ENCODE measurements around the gene USP46. TPM values are rescaled to one million over a fixed set of nuclear protein-coding genes. Genes with fewer than 3 reads are reported as not detected.

Gene USP46
- total and polyA plus RNA-seq, 2 of the 4 experiments (the other 2 are of a cell fraction) = 9.3 to 15.4 TPM

DNA sequence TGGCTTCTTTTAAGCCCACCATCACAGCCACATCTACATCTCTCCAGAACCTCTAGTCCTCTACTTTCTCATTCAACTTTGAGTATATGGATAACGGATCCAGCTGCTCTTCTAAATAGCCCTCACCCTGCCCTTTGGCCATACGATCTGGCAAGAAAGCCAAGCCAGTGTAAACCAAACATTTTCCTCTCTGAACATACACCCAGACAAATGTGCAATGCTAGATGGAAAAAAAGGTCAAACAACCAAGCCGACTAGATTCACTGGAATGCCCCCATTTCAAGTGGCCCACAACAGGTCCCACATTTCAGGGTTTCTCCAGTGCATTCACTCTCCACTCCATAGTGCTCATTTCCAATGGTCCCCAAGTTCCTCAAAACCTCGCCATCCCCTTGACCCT is 24.0 kb downstream of the USP46 start:
- dilution Hi-C loops (cut with HindIII; ENCODE audit: low sequenced_read_pairs, unreplicated experiment) = no loop called here
- ATAC-seq (ENCODE audit: low read depth) = peak; percentile 63
- CTCF ChIA-PET = no interaction called here

More for the DNA sequence above, 24.0 kb downstream of the USP46 start:
- peak; percentile 28 for DNase-seq
- Histone ChIP-seq H3K9me1 (ENCODE audit: insufficient read depth, low read length) (peaks cover 25% of the 10 kb centered on the region), H3K9ac (ENCODE audit: low read depth, low read length) (no peak overlapping the region), H4K20me1 (ENCODE audit: insufficient read depth, low read length) (peaks cover 37% of the 10 kb centered on the region; the same call in 1 of the 2 replicates), H2BK5ac (ENCODE audit: low read depth, low read length, poor library complexity, severe bottlenecking) (no peak overlapping the region), H3K79me1 (ENCODE audit: low read depth in 1 of 2, low read length in 2 of 2) (peaks cover 54 to 71% of the 10 kb centered on the region in 2 experiments), H2AK9ac (replicated peaks; ENCODE audit: low read depth, low read length, poor library complexity) (no peak overlapping the region), H2AFZ (replicated peaks; ENCODE audit: low read length, poor library complexity) (no peak overlapping the region), H3K27me3 (ENCODE audit: control insufficient read depth, insufficient read depth, low read length) (no peaks in the 10 kb centered on the region), H2BK15ac (ENCODE audit: low read depth, low read length) (no peak overlapping the region), H3K56ac (ENCODE audit: extremely low read depth, insufficient read depth, low read length) (no peak overlapping the region), H3K23ac (ENCODE audit: low read depth, low read length) (no peak overlapping the region), H3K4me1 (ENCODE audit: control insufficient read depth, insufficient read depth, low read length) (peaks cover 11% of the 10 kb centered on the region), H2BK20ac (ENCODE audit: low read depth, low read length) (no peak overlapping the region), H3K27ac (ENCODE audit: insufficient read depth, low read length) (peak overlapping the region; percentile 15; the same call in 1 of the 2 replicates), H2AK5ac (ENCODE audit: low read depth, low read length) (peak overlapping the region; percentile 23; the same call in 1 of the 2 replicates), H4K91ac (ENCODE audit: insufficient read depth, low read depth, low read length) (no peak overlapping the region), H3K4me3 (ENCODE audit: insufficient read depth, low read depth, low read length) (no peak overlapping the region), H4K8ac (ENCODE audit: low read depth in 2 of 2, low read length in 2 of 2) (no peak overlapping the region), H4K5ac (ENCODE audit: low read depth, low read length) (no peak overlapping the region), H3K9me3 (ENCODE audit: control insufficient read depth, insufficient read depth, low read length) (no peaks in the 10 kb centered on the region), H3K18ac (ENCODE audit: low read depth, low read length) (no peak overlapping the region), H2BK120ac (ENCODE audit: low read depth, low read length) (no peak overlapping the region), H3K4me2 (ENCODE audit: low read depth, low read length) (peak overlapping the region; percentile 20; the same call in 1 of the 2 replicates), H3K14ac (replicated peaks; ENCODE audit: low read depth, low read length) (no peak overlapping the region), H3K36me3 (ENCODE audit: control insufficient read depth, insufficient read depth, low read length) (no peaks in the 10 kb centered on the region), H3K4ac (ENCODE audit: low read depth, low read length) (no peak overlapping the region)
- TF ChIP-seq RFX5 (IDR thresholded peaks at IDR 0.05; ENCODE audit: low read depth, low read length) (no peak), ELK1 (IDR thresholded peaks at IDR 0.05; ENCODE audit: borderline replicate concordance, low read depth, low read length) (no peak), MAFK (IDR thresholded peaks at IDR 0.05; ENCODE audit: low read depth, low read length) (no peak), NFE2L2 (IDR thresholded peaks at IDR 0.05; ENCODE audit: low read depth, low read length) (no peak)
- POLR2A ChIA-PET (ENCODE audit: unreplicated experiment) = no interaction called here
- in situ Hi-C loops (cut with MboI; ENCODE audit: low sequenced_read_pairs) = no loop called here
- intact Hi-C loops (cut with micrococcal nuclease) = no loop called here
- WGBS, 2 experiments (ENCODE audit: extremely low coverage in 2 of 2, insufficient read length in 1 of 2) = 100% methylated on average over 1 of the region's 4 CpGs; no CpG with 5 or more reads in 1 of the 2 experiments
- no TSS peak for BruUV-seq (replicated peaks)
